Fibroblast of skin of back (primary cell): ENCODE results near the gene APAF1. TPM values are rescaled to one million over a fixed set of nuclear protein-coding genes. Genes with fewer than 3 reads are reported as not detected.
"Not testable (repeated sequence)": the region's sequence is repeated elsewhere in the genome, so short reads cannot be mapped to it uniquely, and the experiment has no call there.

Source experiments
- DNase-seq: peaks from one replicate; pipeline ENCODE4 v3.0.0-alpha.2; 2013
- polyA plus RNA-seq, 2 experiments: library from polyadenylated mRNA; unstranded; fragments of 120-200 nt; gene quantifications; one replicate each; pipeline ENCODE4 v1.2.1, GENCODE V29; 2013; ENCODE audit not compliant: insufficient read length in 2 of 2

APAF1 gene
- 17.8 TPM for polyA plus RNA-seq (2013, experiment 1 of 2; ENCODE audit: insufficient read length)
- polyA plus RNA-seq (2013, experiment 2 of 2; ENCODE audit: insufficient read length) = 16.9 TPM

GRCh38 chr12:98644712-98645571 is at the start of gene APAF1, which contains the start of gene IKBIP:
Gene APAF1, plus strand, starts transcription at chr12:98645290. Its CDS starts 3,070 bp downstream, at chr12:98648360.
Gene IKBIP, minus strand, starts transcription at chr12:98644788. Its CDS starts 87 bp downstream, at chr12:98644701.
- DNase-seq = peak; percentile 96

- not testable (repeated sequence) for DNase-seq
Observed at GRCh38 chr12:98597313-98597712, 47.8 kb upstream of the APAF1 start.

GRCh38 chr12:98601924-98602323 is 43.2 kb upstream of the APAF1 start:
- no peak for DNase-seq

- no peak for DNase-seq
Observed at GRCh38 chr12:98606359-98606988, 38.6 kb upstream of the APAF1 start.

- no peak for DNase-seq
Observed at GRCh38 chr12:98610596-98610995, 34.5 kb upstream of the APAF1 start.

GRCh38 chr12:98612696-98613334 is 32.3 kb upstream of the APAF1 start:
- DNase-seq = no peak

- DNase-seq = no peak
Observed at GRCh38 chr12:98618952-98619351, 26.1 kb upstream of the APAF1 start.

- DNase-seq = peak; percentile 64
Observed at GRCh38 chr12:98635657-98636323, 9.3 kb upstream of the APAF1 start.

GRCh38 chr12:98637068-98637467 is 8.0 kb upstream of the APAF1 start:
- no peak for DNase-seq

GRCh38 chr12:98638009-98638408 is 7.1 kb upstream of the APAF1 start:
- DNase-seq = no peak

- DNase-seq = no peak
Observed at GRCh38 chr12:98639491-98639890, 5.6 kb upstream of the APAF1 start.

- DNase-seq = not testable (repeated sequence)
Observed at GRCh38 chr12:98642801-98643200, 2.3 kb upstream of the APAF1 start.

GRCh38 chr12:98644433-98644711 is 718 bp upstream of the APAF1 start:
- peak; percentile 60 for DNase-seq

- peak; percentile 17 for DNase-seq
Observed at GRCh38 chr12:98645572-98646067, 530 bp downstream of the APAF1 start.

GRCh38 chr12:98646294-98647090 is 1.4 kb downstream of the APAF1 start:
- DNase-seq = peak; percentile 68

- DNase-seq = no peak
Observed at GRCh38 chr12:98651328-98651727, 6.2 kb downstream of the APAF1 start.

- DNase-seq = peak; percentile 62
Observed at GRCh38 chr12:98653866-98654493, 8.9 kb downstream of the APAF1 start.

GRCh38 chr12:98656289-98657101 is 11.4 kb downstream of the APAF1 start:
- DNase-seq = no peak

- DNase-seq = no peak
Observed at GRCh38 chr12:98660521-98660920, 15.4 kb downstream of the APAF1 start.

- no peak for DNase-seq
Observed at GRCh38 chr12:98669751-98670150, 24.7 kb downstream of the APAF1 start.
